HL-60 (cell line): Measurements from ENCODE around the gene PTPRN2.

Experiments
- DNase-seq, 2 experiments: peaks; one replicate each; pipeline ENCODE4 v3.0.0-alpha.2; 2010 to 2020; ENCODE audit warnings: low read depth in 1 of 2, low spot score in 1 of 2
- H3K27ac ChIP-seq: fragments of 250-450 bp; sonication (Bioruptor Pico); replicated peaks from 2 replicates; pipeline ENCODE4 v1.5.1; 2020; ENCODE audit warnings: mild to moderate bottlenecking, moderate library complexity
- H3K27me3 ChIP-seq: fragments of 250-450 bp; sonication (Bioruptor Pico); 2 replicates; pipeline ENCODE4 v1.5.1; 2021; ENCODE audit warnings: mild to moderate bottlenecking, moderate library complexity; ENCODE audit not compliant: insufficient read depth, poor library complexity, severe bottlenecking
- H3K4me3 ChIP-seq: replicated peaks from 2 replicates; pipeline ENCODE4 v1.5.1; 2011; ENCODE audit warnings: mild to moderate bottlenecking, control low read depth, low read length; ENCODE audit not compliant: insufficient read depth
- CTCF ChIP-seq: IDR thresholded peaks from one replicate; pipeline ENCODE4 v1.5.1; 2011; ENCODE audit warnings: low read length, control low read depth, inconsistent platforms; ENCODE audit not compliant: insufficient read depth
- GABPA ChIP-seq: IDR thresholded peaks from 2 replicates; pipeline ENCODE4 v1.6.1; 2012; ENCODE audit warnings: low read depth
- POLR2AphosphoS5 ChIP-seq: IDR thresholded peaks from 2 replicates; pipeline ENCODE4 v1.6.1; 2012; ENCODE audit warnings: low read depth
- REST ChIP-seq: IDR thresholded peaks from 2 replicates; pipeline ENCODE4 v1.6.1; 2012; ENCODE audit warnings: low read depth; ENCODE audit not compliant: insufficient replicate concordance
- SPI1 ChIP-seq: IDR thresholded peaks from 2 replicates; pipeline ENCODE4 v1.6.1; 2012; ENCODE audit warnings: low read depth, mild to moderate bottlenecking, borderline replicate concordance

PTPRN2 gene

GRCh38 chr7:158351481-158351880, 236.1 kb downstream of the PTPRN2 start:
- TF ChIP-seq SPI1 (no peak), CTCF (no peak), POLR2AphosphoS5 (no peak), GABPA (no peak), REST (no peak)
- DNase-seq = no peak
- H3K27me3 ChIP-seq = no peaks in the 10 kb centered on the region
- no peak overlapping the region for H3K27ac ChIP-seq
- H3K4me3 ChIP-seq = no peak overlapping the region

DNA sequence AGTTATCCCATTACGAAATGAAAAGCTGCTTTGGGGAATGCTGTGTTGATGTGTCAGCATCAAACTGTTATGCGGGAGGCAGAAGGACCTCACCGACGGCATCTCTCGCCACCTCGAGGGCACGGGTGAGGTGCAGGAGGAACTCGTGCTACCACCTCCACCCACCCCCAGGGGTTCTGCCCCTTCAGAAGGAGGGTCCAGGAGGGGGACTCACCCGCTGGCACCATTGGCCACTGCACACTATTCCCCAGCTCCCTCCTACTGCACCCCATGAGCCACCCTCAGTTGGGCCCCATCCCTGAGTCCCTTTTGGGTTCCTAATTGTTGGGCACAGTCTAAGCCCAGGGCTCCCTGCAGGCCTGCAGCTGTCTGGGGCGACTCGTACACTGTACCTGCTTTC, 236.6 kb downstream of the PTPRN2 start:
- TF ChIP-seq GABPA (no peak), REST (no peak), POLR2AphosphoS5 (no peak), SPI1 (no peak), CTCF (no peak)
- no peak overlapping the region for H3K27ac ChIP-seq
- H3K27me3 ChIP-seq = no peaks in the 10 kb centered on the region
- DNase-seq = no peak
- no peak overlapping the region for H3K4me3 ChIP-seq

DNA sequence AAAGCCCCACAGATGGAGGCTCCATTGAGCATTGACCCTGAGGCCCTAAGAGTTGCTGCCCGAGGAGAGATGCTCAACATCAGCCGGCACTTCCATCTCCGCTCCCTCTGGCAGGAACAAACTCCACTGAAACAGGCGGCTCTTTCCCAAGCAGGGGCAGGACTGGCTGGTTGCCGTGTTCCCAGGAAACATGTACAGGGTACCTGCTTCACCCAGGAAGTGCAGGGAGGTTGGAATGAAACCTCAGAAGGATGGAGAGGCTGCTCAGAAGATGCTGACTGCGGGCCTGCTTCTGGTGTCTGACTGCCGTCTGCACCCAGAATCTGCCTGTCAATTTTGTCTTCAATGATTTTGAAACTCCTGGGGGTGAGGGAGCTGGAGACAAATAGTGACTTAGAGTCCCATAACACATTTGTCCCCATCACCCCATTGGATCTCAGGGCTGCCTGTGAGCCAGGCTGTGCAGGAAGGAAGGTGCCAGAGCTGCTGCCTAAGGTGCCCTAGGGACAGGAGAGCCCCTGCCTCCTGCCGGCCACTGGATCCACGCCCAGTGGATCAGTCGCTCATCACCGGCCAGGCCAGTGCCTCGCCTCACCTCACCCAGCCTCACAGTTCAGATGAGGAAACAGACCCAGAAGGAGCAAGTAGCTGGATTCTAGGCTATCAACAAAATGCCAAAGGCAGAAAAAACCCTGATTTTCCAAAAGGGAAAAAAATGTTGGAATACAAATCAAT, 237.3 kb downstream of the PTPRN2 start:
- H3K27me3 ChIP-seq = no peaks in the 10 kb centered on the region
- TF ChIP-seq POLR2AphosphoS5 (no peak), GABPA (no peak), SPI1 (no peak), REST (no peak), CTCF (no peak)
- no peak for DNase-seq
- no peak overlapping the region for H3K4me3 ChIP-seq
- no peak overlapping the region for H3K27ac ChIP-seq
